ENCODE measurements around the gene FAF2. TPM values are rescaled to one million over a fixed set of nuclear protein-coding genes. Genes with fewer than 3 reads are reported as not detected.
A peak's percentile ranks its signal among the peaks of the same experiment; 100 is the strongest.

FAF2 gene
- polyA plus RNA-seq, 6 donors from 2014 or later, result 11.0 to 16.3 (median 13.3) TPM

GRCh38 chr5:176508603-176509002, 60.4 kb downstream of the FAF2 start:
- H3K4me1 Mint-ChIP-seq, result peaks cover 0 to 6% (median under 1%) of the 10 kb centered on the region in 3 donors
- H3K27me3 Mint-ChIP-seq, result no peaks in the 10 kb centered on the region

GRCh38 chr5:176513788-176514187, 65.6 kb downstream of the FAF2 start:
- Mint-ChIP-seq H3K36me3 (no peaks in the 10 kb centered on the region), H3K9me3 (no peaks in the 10 kb centered on the region), H3K4me3 (peak overlapping the region in 5 of 8 donors; percentile 1 to 57 (median 36)), H3K4me1 (peaks cover 19 to 35% (median 25%) of the 10 kb centered on the region in 3 donors), H3K27me3 (no peaks in the 10 kb centered on the region), H3K27ac (peak overlapping the region in 2 of 6 donors; percentile 39 to 92)
- ATAC-seq (ENCODE audit: low read depth in 2 of 2) (no peak), DNase-seq (no peak)

More at GRCh38 chr5:176508603-176509002, 60.4 kb downstream of the FAF2 start:
- no peak overlapping the region for H3K4me3 Mint-ChIP-seq
- DNase-seq (no peak), ATAC-seq (ENCODE audit: low read depth in 2 of 2) (no peak)
- peaks cover 10 to 34% of the 10 kb centered on the region in 2 donors for H3K36me3 Mint-ChIP-seq
- peaks cover 0 to 4% (median 0%) of the 10 kb centered on the region in 7 donors for H3K9me3 Mint-ChIP-seq
- H3K27ac Mint-ChIP-seq, result peak overlapping the region in 1 of 6 donors; percentile 77

GRCh38 chr5:176514244-176514950, 66.2 kb downstream of the FAF2 start:
- Mint-ChIP-seq H3K27ac (peak overlapping the region; percentile 53 to 96 (median 92)), H3K36me3 (no peaks in the 10 kb centered on the region), H3K4me1 (peaks cover 19 to 35% (median 25%) of the 10 kb centered on the region in 3 donors), H3K27me3 (no peaks in the 10 kb centered on the region), H3K9me3 (no peaks in the 10 kb centered on the region), H3K4me3 (peak overlapping the region; percentile 50 to 89 (median 79))
- peak; percentile 88 to 91 for ATAC-seq (ENCODE audit: low read depth in 2 of 2)
- DNase-seq, result peak; percentile 42

- Mint-ChIP-seq H3K4me1 (peaks cover 23 to 35% (median 29%) of the 10 kb centered on the region in 3 donors), H3K27me3 (no peaks in the 10 kb centered on the region), H3K27ac (peak overlapping the region in 3 of 6 donors; percentile 53 to 92 (median 91)), H3K36me3 (no peaks in the 10 kb centered on the region), H3K9me3 (no peaks in the 10 kb centered on the region), H3K4me3 (peak overlapping the region in 7 of 8 donors; percentile 12 to 84 (median 76))
- DNase-seq (no peak), ATAC-seq (ENCODE audit: low read depth in 2 of 2) (no peak)
These were observed 67.2 kb downstream of the FAF2 start for GRCh38 chr5:176515396-176515795.

- peak overlapping the region in 3 of 8 donors; percentile 2 to 51 (median 48) for H3K4me3 Mint-ChIP-seq
- H3K27me3 Mint-ChIP-seq, result no peaks in the 10 kb centered on the region
- no peaks in the 10 kb centered on the region for H3K9me3 Mint-ChIP-seq
- no peaks in the 10 kb centered on the region for H3K36me3 Mint-ChIP-seq
- ATAC-seq (ENCODE audit: low read depth in 2 of 2) (no peak), DNase-seq (no peak)
- H3K4me1 Mint-ChIP-seq, result peaks cover 27 to 35% (median 29%) of the 10 kb centered on the region in 3 donors
- H3K27ac Mint-ChIP-seq, result peak overlapping the region in 4 of 6 donors; percentile 49 to 89 (median 82)
These were observed 69.0 kb downstream of the FAF2 start for GRCh38 chr5:176517053-176517661.

- Mint-ChIP-seq H3K9me3 (no peaks in the 10 kb centered on the region), H3K27ac (peak overlapping the region in 2 of 6 donors; percentile 52 to 87), H3K36me3 (no peaks in the 10 kb centered on the region), H3K27me3 (no peaks in the 10 kb centered on the region), H3K4me3 (no peak overlapping the region), H3K4me1 (peaks cover 16 to 30% (median 28%) of the 10 kb centered on the region in 3 donors)
- DNase-seq (no peak), ATAC-seq (ENCODE audit: low read depth in 2 of 2) (no peak)
These were observed 71.9 kb downstream of the FAF2 start for GRCh38 chr5:176519810-176520720.

GRCh38 chr5:176521286-176521685, 73.1 kb downstream of the FAF2 start:
- no peaks in the 10 kb centered on the region for H3K27me3 Mint-ChIP-seq
- no peaks in the 10 kb centered on the region for H3K9me3 Mint-ChIP-seq

GRCh38 chr5:176521699-176522263, 73.6 kb downstream of the FAF2 start:
- DNase-seq, result no peak
- Mint-ChIP-seq H3K27ac (no peak overlapping the region), H3K4me3 (no peak overlapping the region), H3K27me3 (no peaks in the 10 kb centered on the region), H3K4me1 (peaks cover 12 to 24% (median 20%) of the 10 kb centered on the region in 3 donors), H3K9me3 (no peaks in the 10 kb centered on the region), H3K36me3 (no peaks in the 10 kb centered on the region)
- no peak for ATAC-seq (ENCODE audit: low read depth in 2 of 2)

More at GRCh38 chr5:176521286-176521685, 73.1 kb downstream of the FAF2 start:
- peaks cover 13 to 25% (median 20%) of the 10 kb centered on the region in 3 donors for H3K4me1 Mint-ChIP-seq
- H3K36me3 Mint-ChIP-seq, result no peaks in the 10 kb centered on the region
- DNase-seq, result no peak
- H3K4me3 Mint-ChIP-seq, result no peak overlapping the region
- no peak for ATAC-seq (ENCODE audit: low read depth in 2 of 2)
- H3K27ac Mint-ChIP-seq, result no peak overlapping the region

- no peak for ATAC-seq (ENCODE audit: low read depth in 2 of 2)
- H3K27ac Mint-ChIP-seq, result peak overlapping the region in 1 of 6 donors; percentile 69
- H3K9me3 Mint-ChIP-seq, result no peaks in the 10 kb centered on the region
- H3K36me3 Mint-ChIP-seq, result no peaks in the 10 kb centered on the region
- H3K27me3 Mint-ChIP-seq, result no peaks in the 10 kb centered on the region
- peaks cover 14 to 22% (median 18%) of the 10 kb centered on the region in 3 donors for H3K4me1 Mint-ChIP-seq
- no peak overlapping the region for H3K4me3 Mint-ChIP-seq
- no peak for DNase-seq
These were observed 76.0 kb downstream of the FAF2 start for GRCh38 chr5:176524138-176524537.

GRCh38 chr5:176524987-176525386, 76.8 kb downstream of the FAF2 start:
- Mint-ChIP-seq H3K9me3 (no peaks in the 10 kb centered on the region), H3K4me3 (peak overlapping the region in 1 of 8 donors; percentile 32), H3K27ac (no peak overlapping the region), H3K36me3 (peaks cover 0 to 8% of the 10 kb centered on the region in 2 donors), H3K27me3 (no peaks in the 10 kb centered on the region), H3K4me1 (peaks cover 22 to 28% (median 25%) of the 10 kb centered on the region in 3 donors)
- ATAC-seq (ENCODE audit: low read depth in 2 of 2), result no peak
- no peak for DNase-seq

- DNase-seq (no peak), ATAC-seq (ENCODE audit: low read depth in 2 of 2) (no peak)
- Mint-ChIP-seq H3K9me3 (no peaks in the 10 kb centered on the region), H3K36me3 (peaks cover 0 to 8% of the 10 kb centered on the region in 2 donors), H3K27me3 (no peaks in the 10 kb centered on the region), H3K4me1 (peaks cover 18 to 33% (median 25%) of the 10 kb centered on the region in 3 donors), H3K4me3 (peak overlapping the region in 1 of 8 donors; percentile 32), H3K27ac (peak overlapping the region in 1 of 6 donors; percentile 82)
These were observed 77.5 kb downstream of the FAF2 start for GRCh38 chr5:176525677-176526076.

- Mint-ChIP-seq H3K27me3 (no peaks in the 10 kb centered on the region), H3K36me3 (peaks cover 0 to 8% of the 10 kb centered on the region in 2 donors), H3K9me3 (no peaks in the 10 kb centered on the region), H3K4me3 (peak overlapping the region in 1 of 8 donors; percentile 2), H3K27ac (no peak overlapping the region), H3K4me1 (peaks cover 18 to 39% (median 30%) of the 10 kb centered on the region in 3 donors)
- DNase-seq (no peak), ATAC-seq (ENCODE audit: low read depth in 2 of 2) (no peak)
These were observed 78.3 kb downstream of the FAF2 start for GRCh38 chr5:176526462-176526861.
